GM12892 (cell line): ENCODE data around the gene OR10A3.

Source experiments
- POLR2A ChIP-seq: IDR thresholded peaks from 2 replicates; pipeline ENCODE4 v1.6.1; 2011; ENCODE audit warnings: low read depth, low read length, control low read depth
- TAF1 ChIP-seq: IDR thresholded peaks from 2 replicates; pipeline ENCODE4 v1.6.1; 2011; ENCODE audit warnings: low read depth, mild to moderate bottlenecking, control low read depth, low read length, borderline replicate concordance

DNA sequence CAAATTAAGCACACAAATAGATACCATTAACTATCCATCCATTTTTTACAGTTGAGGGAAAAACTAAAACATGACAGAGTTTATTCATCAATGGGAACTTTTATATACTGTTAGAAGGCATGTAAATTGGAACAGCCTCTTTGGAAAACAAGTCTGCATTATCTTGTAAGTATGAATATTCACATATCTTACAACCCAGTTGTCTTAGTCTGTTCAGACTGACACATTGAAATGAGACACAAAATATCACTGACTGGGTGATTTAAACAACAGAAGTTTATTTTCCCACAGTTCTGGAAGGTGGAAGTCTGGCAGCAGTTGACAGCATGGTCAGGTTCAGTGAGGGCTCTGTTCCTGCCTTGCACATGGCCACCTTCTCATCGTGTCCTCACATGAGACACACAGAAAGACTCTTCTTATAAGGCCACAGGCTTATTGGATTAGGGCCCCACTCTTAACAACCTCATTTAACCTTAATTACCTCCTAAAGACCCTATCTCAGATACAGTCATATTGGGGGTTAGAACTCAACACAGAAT lies 40.2 kb upstream of the OR10A3 start:
- TF ChIP-seq TAF1 (no peak), POLR2A (no peak)
